ENCODE measurements around the gene GDPD1. TPM values are rescaled to one million over a fixed set of nuclear protein-coding genes. Genes with fewer than 3 reads are reported as not detected.

Gene GDPD1
- total and polyA plus RNA-seq, 2 donors (not counting 3 experiments of a cell fraction or from before 2014, with no cell fraction given) = 2.5 to 4.9 TPM

- peak; percentile 26 for FAIRE-seq
- Histone ChIP-seq H2AFZ (ENCODE audit: low read depth, low read length) (no peak overlapping the region), H3K27ac (ENCODE audit: insufficient read depth, low read depth, low read length) (no peak overlapping the region), H3K9ac (replicated peaks; ENCODE audit: extremely low read depth, insufficient read depth, low read length) (no peak overlapping the region), H3K36me3 (ENCODE audit: control insufficient read depth in 2 of 2, extremely low read depth in 1 of 2, insufficient read depth in 2 of 2, low read length in 2 of 2) (no peaks in the 10 kb centered on the region), H3K27me3 (ENCODE audit: control insufficient read depth in 2 of 2, insufficient read depth in 2 of 2, low read length in 2 of 2) (no peaks in the 10 kb centered on the region), H3K4me3 (replicated peaks in 1 of 3; ENCODE audit: insufficient read depth in 1 of 3, low read depth in 1 of 3, low read length in 3 of 3) (no peak overlapping the region), H3K4me2 (ENCODE audit: insufficient read depth, low read length) (no peak overlapping the region), H4K20me1 (replicated peaks; ENCODE audit: control insufficient read depth, extremely low read depth, insufficient read depth, low read length) (no peaks in the 10 kb centered on the region), H3K79me2 (ENCODE audit: control insufficient read depth, insufficient read depth, low read length) (no peaks in the 10 kb centered on the region), H3K9me3 (replicated peaks; ENCODE audit: control insufficient read depth, insufficient read depth, low read length) (no peaks in the 10 kb centered on the region), H3K4me1 (ENCODE audit: control insufficient read depth, extremely low read depth, insufficient read depth, low read length) (no peaks in the 10 kb centered on the region), H3K9me1 (replicated peaks; ENCODE audit: control insufficient read depth, extremely low read depth, insufficient read depth, low read length) (no peaks in the 10 kb centered on the region)
- dilution Hi-C loops (cut with MboI; ENCODE audit: extremely low pct_ligation_motif_present, low sequenced_read_pairs) (no loop called here), intact Hi-C loops (cut with micrococcal nuclease) (no loop called here)
- TF ChIP-seq FOS (IDR thresholded peaks at IDR 0.05; ENCODE audit: borderline replicate concordance, insufficient read depth, low read length) (no peak), GATA2 (IDR thresholded peaks at IDR 0.05; ENCODE audit: insufficient read depth, insufficient read length, low read depth, low read length) (no peak), POLR2A (IDR thresholded peaks at IDR 0.05; ENCODE audit: low read depth, low read length) (no peak), EZH2 (IDR thresholded peaks at IDR 0.05; ENCODE audit: borderline replicate concordance, low read depth, low read length, severe bottlenecking) (no peak), MYC (IDR thresholded peaks at IDR 0.05; ENCODE audit: low read depth, low read length) (no peak), POLR2AphosphoS5 (IDR thresholded peaks at IDR 0.05; ENCODE audit: insufficient read depth, low read depth, low read length) (no peak), JUN (IDR thresholded peaks at IDR 0.05; ENCODE audit: borderline replicate concordance, insufficient read depth, insufficient read length, low read depth) (no peak)
- TF ChIP-seq, protein P1, sequence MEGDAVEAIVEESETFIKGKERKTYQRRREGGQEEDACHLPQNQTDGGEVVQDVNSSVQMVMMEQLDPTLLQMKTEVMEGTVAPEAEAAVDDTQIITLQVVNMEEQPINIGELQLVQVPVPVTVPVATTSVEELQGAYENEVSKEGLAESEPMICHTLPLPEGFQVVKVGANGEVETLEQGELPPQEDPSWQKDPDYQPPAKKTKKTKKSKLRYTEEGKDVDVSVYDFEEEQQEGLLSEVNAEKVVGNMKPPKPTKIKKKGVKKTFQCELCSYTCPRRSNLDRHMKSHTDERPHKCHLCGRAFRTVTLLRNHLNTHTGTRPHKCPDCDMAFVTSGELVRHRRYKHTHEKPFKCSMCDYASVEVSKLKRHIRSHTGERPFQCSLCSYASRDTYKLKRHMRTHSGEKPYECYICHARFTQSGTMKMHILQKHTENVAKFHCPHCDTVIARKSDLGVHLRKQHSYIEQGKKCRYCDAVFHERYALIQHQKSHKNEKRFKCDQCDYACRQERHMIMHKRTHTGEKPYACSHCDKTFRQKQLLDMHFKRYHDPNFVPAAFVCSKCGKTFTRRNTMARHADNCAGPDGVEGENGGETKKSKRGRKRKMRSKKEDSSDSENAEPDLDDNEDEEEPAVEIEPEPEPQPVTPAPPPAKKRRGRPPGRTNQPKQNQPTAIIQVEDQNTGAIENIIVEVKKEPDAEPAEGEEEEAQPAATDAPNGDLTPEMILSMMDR (IDR thresholded peaks at IDR 0.05; ENCODE audit: extremely low read depth in 1 of 2, insufficient read depth in 1 of 2, low read depth in 1 of 2, low read length in 2 of 2) = no peak
- TF ChIP-seq, protein P2, sequence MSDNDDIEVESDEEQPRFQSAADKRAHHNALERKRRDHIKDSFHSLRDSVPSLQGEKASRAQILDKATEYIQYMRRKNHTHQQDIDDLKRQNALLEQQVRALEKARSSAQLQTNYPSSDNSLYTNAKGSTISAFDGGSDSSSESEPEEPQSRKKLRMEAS (IDR thresholded peaks at IDR 0.05; ENCODE audit: insufficient read depth, insufficient read length) = no peak
- no TSS peak for BruUV-seq (replicated peaks)
- ChIA-PET CTCF (no interaction called here), POLR2A (no interaction called here)
- DNase-seq (ENCODE audit: low read depth, low spot score) = no peak
Measured at GRCh38 chr17:59275618-59276017, 55.3 kb downstream of the GDPD1 start.

All from endothelial cell of umbilical vein (primary cell).